Measurements from ENCODE around the gene C1QB. TPM values are rescaled to one million over a fixed set of nuclear protein-coding genes. Genes with fewer than 3 reads are reported as not detected.

C1QB gene
- total RNA-seq, 4 donors from 2014 or later = 14.5 to 71.5 (median 33.0) TPM

DNA sequence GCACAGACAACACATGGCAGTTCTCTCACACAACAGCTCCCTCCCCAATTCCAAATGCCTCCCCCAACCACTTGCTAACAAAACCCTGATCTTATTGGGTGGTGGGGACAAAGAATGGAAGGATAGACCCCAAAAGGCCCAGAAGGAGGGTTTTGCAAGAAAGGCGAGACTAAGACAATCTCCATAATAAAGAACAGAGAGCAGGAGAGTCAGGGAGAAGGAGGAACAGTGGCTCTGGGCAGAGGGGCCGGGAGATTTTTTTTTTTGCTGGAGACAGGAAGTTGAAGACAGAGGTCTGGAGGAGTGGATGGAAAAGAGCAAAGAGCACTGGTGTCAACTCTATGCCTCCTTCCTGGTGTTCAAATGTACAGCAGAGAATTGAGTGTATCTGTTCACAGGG, 23.1 kb upstream of the C1QB start:
- Histone ChIP-seq H3K27ac (no peak overlapping the region), H3K9me3 (no peaks in the 10 kb centered on the region)
- 38% methylated on average over 2 of the region's 2 CpGs for WGBS

DNA sequence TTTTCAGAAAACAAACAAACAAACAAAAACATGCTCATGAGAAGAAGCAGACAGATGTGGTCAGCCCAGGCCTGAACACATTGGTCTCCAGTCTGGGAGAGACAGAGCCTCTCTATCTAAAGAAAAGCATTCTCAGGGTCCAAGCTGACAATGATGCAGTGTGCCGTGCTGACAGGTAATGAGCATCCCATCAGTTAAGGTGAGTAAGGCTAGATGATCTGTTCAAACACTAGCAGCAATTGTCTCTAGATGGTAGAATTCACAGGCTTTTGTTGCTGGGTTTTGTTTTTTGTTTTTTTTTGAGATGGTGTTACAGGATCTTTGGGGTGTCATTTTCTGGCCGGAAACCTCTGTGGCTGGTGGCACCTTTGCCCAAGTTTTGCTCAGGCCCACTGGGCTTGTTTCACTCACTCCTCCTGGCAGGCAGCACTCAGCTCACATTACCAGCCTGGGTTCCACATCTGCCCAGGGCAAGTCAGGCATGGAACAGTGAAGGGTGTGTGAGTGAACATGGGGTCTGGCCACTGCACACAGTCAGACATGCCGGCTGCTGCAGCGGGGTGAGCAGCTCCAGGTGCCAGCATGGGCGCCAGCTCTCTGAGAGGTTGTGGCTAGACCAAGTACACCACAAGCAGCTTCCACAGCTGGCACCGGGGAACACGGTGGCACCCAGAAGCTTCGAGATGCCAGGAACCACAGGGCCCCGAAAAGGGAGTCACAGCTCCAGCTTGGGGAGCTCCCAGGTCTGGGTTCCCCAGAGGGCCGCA, 19.2 kb upstream of the C1QB start:
- H3K27ac ChIP-seq = no peak overlapping the region
- no peaks in the 10 kb centered on the region for H3K4me1 ChIP-seq
- WGBS = 48% methylated on average over 3 of the region's 10 CpGs
- no peak for TF ChIP-seq POLR2A (IDR thresholded peaks at IDR 0.05)
- no peak for TF ChIP-seq POLR2AphosphoS5 (IDR thresholded peaks at IDR 0.05)
- TF ChIP-seq, protein P1, sequence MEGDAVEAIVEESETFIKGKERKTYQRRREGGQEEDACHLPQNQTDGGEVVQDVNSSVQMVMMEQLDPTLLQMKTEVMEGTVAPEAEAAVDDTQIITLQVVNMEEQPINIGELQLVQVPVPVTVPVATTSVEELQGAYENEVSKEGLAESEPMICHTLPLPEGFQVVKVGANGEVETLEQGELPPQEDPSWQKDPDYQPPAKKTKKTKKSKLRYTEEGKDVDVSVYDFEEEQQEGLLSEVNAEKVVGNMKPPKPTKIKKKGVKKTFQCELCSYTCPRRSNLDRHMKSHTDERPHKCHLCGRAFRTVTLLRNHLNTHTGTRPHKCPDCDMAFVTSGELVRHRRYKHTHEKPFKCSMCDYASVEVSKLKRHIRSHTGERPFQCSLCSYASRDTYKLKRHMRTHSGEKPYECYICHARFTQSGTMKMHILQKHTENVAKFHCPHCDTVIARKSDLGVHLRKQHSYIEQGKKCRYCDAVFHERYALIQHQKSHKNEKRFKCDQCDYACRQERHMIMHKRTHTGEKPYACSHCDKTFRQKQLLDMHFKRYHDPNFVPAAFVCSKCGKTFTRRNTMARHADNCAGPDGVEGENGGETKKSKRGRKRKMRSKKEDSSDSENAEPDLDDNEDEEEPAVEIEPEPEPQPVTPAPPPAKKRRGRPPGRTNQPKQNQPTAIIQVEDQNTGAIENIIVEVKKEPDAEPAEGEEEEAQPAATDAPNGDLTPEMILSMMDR (IDR thresholded peaks at IDR 0.05) = no peak
- no peak for TF ChIP-seq EP300 (IDR thresholded peaks at IDR 0.05)
- H3K9me3 ChIP-seq = no peaks in the 10 kb centered on the region
- DNase-seq (ENCODE audit: low spot score in 2 of 2) = no peak
- H3K4me3 ChIP-seq = no peak overlapping the region
- peaks cover 42% of the 10 kb centered on the region for H3K27me3 ChIP-seq
- no peaks in the 10 kb centered on the region for H3K36me3 ChIP-seq

More for the DNA sequence above, 23.1 kb upstream of the C1QB start:
- DNase-seq (ENCODE audit: low spot score in 2 of 2) = no peak
- peaks cover 70% of the 10 kb centered on the region for H3K27me3 ChIP-seq
- H3K4me3 ChIP-seq = no peak overlapping the region
- peaks cover 3% of the 10 kb centered on the region for H3K4me1 ChIP-seq
- TF ChIP-seq POLR2A (IDR thresholded peaks at IDR 0.05) (no peak), EP300 (IDR thresholded peaks at IDR 0.05) (no peak)
- TF ChIP-seq, protein P1 (IDR thresholded peaks at IDR 0.05) = no peak
- H3K36me3 ChIP-seq = no peaks in the 10 kb centered on the region

DNA sequence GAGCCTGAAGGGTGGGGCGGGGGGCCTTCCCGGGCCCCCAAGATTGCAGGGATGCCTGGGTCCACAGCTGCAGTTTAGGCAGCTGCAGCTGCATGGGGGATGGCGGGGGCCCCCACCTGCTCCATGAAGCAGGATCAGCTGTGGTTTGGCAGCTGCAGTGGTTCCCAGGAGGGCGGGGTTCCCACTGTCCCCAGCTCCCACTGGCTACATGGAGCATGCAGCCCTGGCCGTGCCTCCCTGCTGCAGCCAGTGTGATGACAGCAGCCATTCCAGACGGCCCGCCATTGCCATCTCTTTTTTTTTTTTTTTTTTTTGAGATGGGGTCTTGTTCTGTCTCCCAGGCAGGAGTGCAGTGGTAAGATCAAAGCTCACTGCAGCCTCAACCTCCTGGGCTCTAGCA, 17.6 kb upstream of the C1QB start:
- H3K9me3 ChIP-seq = no peaks in the 10 kb centered on the region
- no peaks in the 10 kb centered on the region for H3K36me3 ChIP-seq
- DNase-seq (ENCODE audit: low spot score in 2 of 2) = no peak
- peaks cover 38% of the 10 kb centered on the region for H3K27me3 ChIP-seq
- H3K4me3 ChIP-seq = no peak overlapping the region
- TF ChIP-seq EP300 (IDR thresholded peaks at IDR 0.05) (no peak), POLR2A (IDR thresholded peaks at IDR 0.05) (no peak), POLR2AphosphoS5 (IDR thresholded peaks at IDR 0.05) (no peak)
- TF ChIP-seq, protein P1 (IDR thresholded peaks at IDR 0.05) = no peak
- no peak overlapping the region for H3K27ac ChIP-seq
- H3K4me1 ChIP-seq = no peaks in the 10 kb centered on the region
- 52% methylated on average over 5 of the region's 7 CpGs for WGBS

DNA sequence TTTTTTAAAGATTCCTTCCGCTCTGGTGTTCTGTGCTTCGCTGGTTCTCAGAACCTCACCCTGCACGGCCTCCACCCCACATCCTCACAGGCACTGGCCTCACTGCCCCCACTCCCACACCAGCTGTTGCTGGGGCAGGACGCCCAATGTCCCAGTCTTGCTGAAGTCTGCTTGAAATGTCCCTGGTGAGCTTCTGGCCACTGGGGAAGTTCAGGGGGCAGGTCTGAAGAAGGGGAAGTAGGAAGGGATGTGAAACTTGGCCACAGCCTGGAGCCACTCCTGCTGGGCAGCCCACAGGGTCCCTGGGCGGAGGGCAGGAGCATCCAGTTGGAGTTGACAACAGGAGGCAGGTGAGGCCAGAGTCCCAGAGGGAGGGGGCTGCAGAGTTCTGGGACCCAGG, 16.7 kb upstream of the C1QB start, which contains the start of gene C1QA:
Gene C1QA (plus strand): TSS at position 276 of the 400 bp plus-strand sequence. CDS start 989 bp downstream, outside the sequence.
- TF ChIP-seq, protein P1 (IDR thresholded peaks at IDR 0.05) = no peak
- TF ChIP-seq POLR2AphosphoS5 (IDR thresholded peaks at IDR 0.05) (no peak), EP300 (IDR thresholded peaks at IDR 0.05) (no peak), POLR2A (IDR thresholded peaks at IDR 0.05) (peak in 1 of 2 donors; percentile 39)
- no peaks in the 10 kb centered on the region for H3K36me3 ChIP-seq
- peak within 1 kb of the TSS; percentile 28 for H3K4me3 ChIP-seq
- no peaks in the 10 kb centered on the region for H3K4me1 ChIP-seq
- H3K9me3 ChIP-seq = no peaks in the 10 kb centered on the region
- WGBS = 64% methylated on average over 4 of the region's 5 CpGs
- DNase-seq (ENCODE audit: low spot score in 2 of 2) = peak in 1 of 2 donors; percentile 78
- H3K27me3 ChIP-seq = peaks cover 39% of the 10 kb centered on the region
- peak within 1 kb of the TSS; percentile 27 for H3K27ac ChIP-seq

DNA sequence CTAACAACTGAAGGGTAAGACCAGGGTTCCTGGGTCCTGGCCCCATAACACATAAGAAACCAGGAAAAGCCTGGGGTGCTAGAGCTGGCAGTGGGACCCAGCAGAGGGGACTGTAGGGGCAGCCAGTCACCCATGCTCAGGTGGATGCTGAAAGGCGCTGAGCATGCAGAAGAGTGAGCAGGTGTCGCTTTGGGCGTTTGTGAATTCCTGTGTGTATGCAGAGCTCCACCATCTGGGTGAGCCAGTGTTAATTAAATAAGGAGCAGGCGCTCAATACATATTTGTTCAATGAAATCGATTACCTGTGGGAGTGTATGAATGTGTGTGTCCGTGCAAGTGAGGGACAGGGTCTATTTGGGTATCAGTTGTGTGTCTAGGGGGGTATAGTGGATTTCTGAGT, 16.1 kb upstream of the C1QB start:
- Histone ChIP-seq H3K27ac (peak overlapping the region; percentile 27), H3K4me1 (peaks cover 4% of the 10 kb centered on the region), H3K36me3 (no peaks in the 10 kb centered on the region), H3K4me3 (peak overlapping the region; percentile 28), H3K27me3 (peaks cover 45% of the 10 kb centered on the region), H3K9me3 (no peaks in the 10 kb centered on the region)
- DNase-seq (ENCODE audit: low spot score in 2 of 2) = no peak
- WGBS = 74% methylated on average over 6 of the region's 6 CpGs
- TF ChIP-seq POLR2A (IDR thresholded peaks at IDR 0.05) (no peak), POLR2AphosphoS5 (IDR thresholded peaks at IDR 0.05) (no peak), EP300 (IDR thresholded peaks at IDR 0.05) (no peak)
- TF ChIP-seq, protein P1 (IDR thresholded peaks at IDR 0.05) = no peak
